OCI-LY7 (cell line): ENCODE data around the gene ADAMTS17. TPM values are rescaled to one million over a fixed set of nuclear protein-coding genes. Genes with fewer than 3 reads are reported as not detected.

Experiments
- BruUV-seq: library from RNA; stranded (reverse); fragments of 400-500 nt; replicated peaks from 2 replicates; lab custom pipeline; 2021; lab: Mats Ljungman, UMichigan
- CTCF ChIA-PET: fragments of 300-600 bp; sonication (Branson Sonifier 250); formaldehyde crosslinking; loops from one replicate; lab custom pipeline; 2022; ENCODE audit warnings: antibody characterized with exemption; ENCODE audit not compliant: unreplicated experiment; lab: Charles Lee
- POLR2A ChIA-PET: fragments of 300-600 bp; sonication (Branson Sonifier 250); formaldehyde crosslinking; loops from one replicate; lab custom pipeline; 2022; ENCODE audit warnings: antibody characterized with exemption; lab: Charles Lee
- DNase-seq: peaks from one replicate; pipeline ENCODE4 v3.0.0-alpha.2; 2015; ENCODE audit warnings: low spot score
- H2AFZ ChIP-seq: fragments of 200-600 bp; sonication (generic), shearing (Covaris generic); 2 replicates; pipeline ENCODE4 v1.6.1; 2014; ENCODE audit warnings: mild to moderate bottlenecking, antibody characterized with exemption, low read length, moderate library complexity
- H3K27ac ChIP-seq: fragments of 200-600 bp; sonication (generic); 2 replicates; pipeline ENCODE4 v1.5.1; 2014; ENCODE audit warnings: mixed run types, low read depth, mild to moderate bottlenecking, moderate library complexity, low read length, inconsistent platforms; ENCODE audit not compliant: poor library complexity, severe bottlenecking
- H3K36me3 ChIP-seq: fragments of 200-600 bp; sonication (generic); 2 replicates; pipeline ENCODE4 v1.6.1; 2014; ENCODE audit warnings: mild to moderate bottlenecking, antibody characterized with exemption, low read length, moderate library complexity, mixed read lengths; ENCODE audit not compliant: insufficient read depth
- H3K4me1 ChIP-seq: fragments of 200-600 bp; sonication (generic); 2 replicates; pipeline ENCODE4 v1.5.1; 2014; ENCODE audit warnings: mild to moderate bottlenecking, low read length; ENCODE audit not compliant: insufficient read depth, poor library complexity, severe bottlenecking
- H3K4me2 ChIP-seq: fragments of 200-600 bp; sonication (generic); 2 replicates; pipeline ENCODE4 v1.6.1; 2014; ENCODE audit warnings: mild to moderate bottlenecking, low read length
- H3K4me3 ChIP-seq: fragments of 200-600 bp; sonication (generic); 2 replicates; pipeline ENCODE4 v1.5.1; 2014; ENCODE audit warnings: mild to moderate bottlenecking, low read depth, low read length; ENCODE audit not compliant: poor library complexity, severe bottlenecking
- H3K79me2 ChIP-seq: fragments of 200-600 bp; sonication (generic); 2 replicates; pipeline ENCODE4 v1.6.1; 2016; ENCODE audit warnings: low read depth, mild to moderate bottlenecking, low read length, moderate library complexity, mixed read lengths; ENCODE audit not compliant: insufficient read depth
- H3K9me2 ChIP-seq: fragments of 200-600 bp; sonication (generic); 2 replicates; pipeline ENCODE4 v1.6.1; 2016; ENCODE audit warnings: mild to moderate bottlenecking, low read length, mixed read lengths; ENCODE audit not compliant: insufficient read depth
- H3K9me3 ChIP-seq: fragments of 200-600 bp; sonication (generic); 2 replicates; pipeline ENCODE4 v1.6.1; 2014; ENCODE audit warnings: mild to moderate bottlenecking, mixed run types, low read length, mixed read lengths
- H4K20me1 ChIP-seq: fragments of 200-600 bp; sonication (generic); 2 replicates; pipeline ENCODE4 v1.6.1; 2014; ENCODE audit warnings: mild to moderate bottlenecking, antibody characterized with exemption, low read length, moderate library complexity, mixed read lengths; ENCODE audit not compliant: insufficient read depth
- EZH2phosphoT487 ChIP-seq: fragments of 200-600 bp; sonication (generic); IDR thresholded peaks from 2 replicates; pipeline ENCODE4 v1.6.1; 2018; ENCODE audit warnings: low read depth, borderline replicate concordance, mild to moderate bottlenecking, mixed run types, antibody characterized with exemption, low read length, moderate library complexity, mixed read lengths
- intact Hi-C: fragments of 100-400 bp; cut with micrococcal nuclease; formaldehyde crosslinking; loops from one replicate; pipeline ENCODE4 v1.10.0; 2022; ENCODE audit not compliant: unreplicated experiment
- total RNA-seq, 2 experiments: library from RNA; depleted of rRNA in 1 of 2; stranded (reverse); fragments of >200 nt in 1 of 2; shearing (Covaris generic) in 1 of 2; gene quantifications; 2 replicates each; pipeline ENCODE4 v1.2.3, GENCODE V29; 2014 to 2022
- TF ChIP-seq, protein P1 (sequence below): fragments of 200-600 bp; sonication (generic); conservative IDR thresholded peaks from 2 replicates; pipeline ENCODE4 v1.5.1; 2014; ENCODE audit warnings: mild to moderate bottlenecking, antibody characterized with exemption, low read length, moderate library complexity, mixed read lengths

Gene ADAMTS17
- total RNA-seq, 2 experiments from 2014 or later: not detected

DNA sequence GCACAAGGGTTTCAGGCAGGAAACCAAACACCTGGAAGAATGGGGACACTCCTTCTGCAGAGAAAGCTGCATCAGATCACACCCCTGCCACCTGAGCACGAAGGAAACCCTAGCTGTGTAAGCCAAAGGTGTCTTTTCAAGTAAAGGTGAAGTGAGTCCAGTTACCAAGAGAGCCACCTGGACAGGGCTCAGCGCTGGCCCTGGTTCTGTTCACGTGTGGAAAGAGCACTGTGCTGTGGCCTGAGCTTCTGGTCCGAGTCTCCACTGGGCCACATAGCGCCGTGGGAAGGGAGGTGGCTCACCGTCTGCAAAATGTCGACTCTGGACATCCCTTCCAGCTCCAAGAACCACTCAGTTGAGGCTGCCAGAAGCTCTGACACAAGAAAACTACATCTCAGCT lies 151.1 kb downstream of the ADAMTS17 start:
- H3K36me3 ChIP-seq: no peaks in the 10 kb centered on the region
- H3K4me2 ChIP-seq: peak overlapping the region; percentile 61
- no peaks in the 10 kb centered on the region for H3K79me2 ChIP-seq
- no peaks in the 10 kb centered on the region for H4K20me1 ChIP-seq
- POLR2A ChIA-PET: interaction anchor here (1.9 kb wide), 1 partner anchor 11 kb away, joined by 4 read pairs; no protein-coding TSS in a partner anchor
- intact Hi-C loops: no loop called here
- CTCF ChIA-PET: no interaction called here
- peak overlapping the region; percentile 41; the same call in 1 of the 2 replicates for H2AFZ ChIP-seq
- H3K27ac ChIP-seq: peak overlapping the region; percentile 33
- TF ChIP-seq EZH2phosphoT487: no peak
- TF ChIP-seq, protein P1, sequence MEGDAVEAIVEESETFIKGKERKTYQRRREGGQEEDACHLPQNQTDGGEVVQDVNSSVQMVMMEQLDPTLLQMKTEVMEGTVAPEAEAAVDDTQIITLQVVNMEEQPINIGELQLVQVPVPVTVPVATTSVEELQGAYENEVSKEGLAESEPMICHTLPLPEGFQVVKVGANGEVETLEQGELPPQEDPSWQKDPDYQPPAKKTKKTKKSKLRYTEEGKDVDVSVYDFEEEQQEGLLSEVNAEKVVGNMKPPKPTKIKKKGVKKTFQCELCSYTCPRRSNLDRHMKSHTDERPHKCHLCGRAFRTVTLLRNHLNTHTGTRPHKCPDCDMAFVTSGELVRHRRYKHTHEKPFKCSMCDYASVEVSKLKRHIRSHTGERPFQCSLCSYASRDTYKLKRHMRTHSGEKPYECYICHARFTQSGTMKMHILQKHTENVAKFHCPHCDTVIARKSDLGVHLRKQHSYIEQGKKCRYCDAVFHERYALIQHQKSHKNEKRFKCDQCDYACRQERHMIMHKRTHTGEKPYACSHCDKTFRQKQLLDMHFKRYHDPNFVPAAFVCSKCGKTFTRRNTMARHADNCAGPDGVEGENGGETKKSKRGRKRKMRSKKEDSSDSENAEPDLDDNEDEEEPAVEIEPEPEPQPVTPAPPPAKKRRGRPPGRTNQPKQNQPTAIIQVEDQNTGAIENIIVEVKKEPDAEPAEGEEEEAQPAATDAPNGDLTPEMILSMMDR: no peak
- H3K9me2 ChIP-seq: no peaks in the 10 kb centered on the region
- peaks cover 25% of the 10 kb centered on the region for H3K4me1 ChIP-seq
- peak overlapping the region; percentile 15 for H3K4me3 ChIP-seq
- DNase-seq: no peak
- BruUV-seq: no TSS peak
- no peaks in the 10 kb centered on the region for H3K9me3 ChIP-seq

DNA sequence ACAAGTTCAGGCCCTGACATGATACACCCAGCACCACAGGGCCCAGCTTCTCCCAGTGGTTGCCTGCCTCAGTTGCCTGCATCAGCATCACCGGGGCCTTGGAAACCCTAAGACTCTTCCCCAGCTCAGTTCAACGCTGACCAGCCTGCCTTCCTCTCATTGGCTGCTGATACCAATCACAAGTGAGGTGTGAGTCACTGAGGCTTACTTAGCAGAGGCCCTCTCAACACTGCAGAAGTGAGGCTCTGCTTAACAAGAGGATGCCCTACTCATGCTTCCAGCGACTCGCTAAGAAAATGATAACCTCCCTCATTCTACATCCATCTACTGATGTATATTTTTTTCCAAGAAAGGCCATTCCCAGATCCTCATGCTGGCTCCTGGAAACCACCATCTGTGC lies 151.9 kb downstream of the ADAMTS17 start:
- CTCF ChIA-PET: no interaction called here
- Histone ChIP-seq H3K9me3 (no peaks in the 10 kb centered on the region), H3K4me1 (peaks cover 25% of the 10 kb centered on the region), H3K4me2 (no peak overlapping the region), H3K36me3 (no peaks in the 10 kb centered on the region), H3K79me2 (no peaks in the 10 kb centered on the region), H3K27ac (no peak overlapping the region), H3K9me2 (no peaks in the 10 kb centered on the region), H3K4me3 (no peak overlapping the region), H4K20me1 (no peaks in the 10 kb centered on the region), H2AFZ (no peak overlapping the region)
- POLR2A ChIA-PET: no interaction called here
- intact Hi-C loops: no loop called here
- TF ChIP-seq, protein P1: no peak
- TF ChIP-seq EZH2phosphoT487: no peak
- BruUV-seq: no TSS peak
- no peak for DNase-seq

DNA sequence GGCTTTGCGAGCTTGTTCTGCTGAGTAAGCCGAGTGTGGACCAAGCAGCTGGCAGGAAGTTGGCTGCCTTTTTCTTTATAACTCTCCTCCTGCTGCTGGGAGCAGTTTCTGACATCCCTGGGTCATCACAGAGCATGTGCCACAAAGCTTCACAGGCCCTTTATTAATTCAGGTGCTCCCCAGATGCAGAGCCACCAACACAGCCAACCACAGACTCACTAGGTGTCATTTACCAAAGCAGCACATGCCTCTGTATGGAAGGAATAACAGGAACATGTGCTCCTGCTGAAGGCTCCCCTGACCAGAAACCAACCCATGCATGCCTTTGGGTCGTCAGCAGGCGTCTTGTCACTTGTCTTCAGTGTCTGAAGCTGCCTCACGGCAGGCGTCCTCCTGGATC lies 152.5 kb downstream of the ADAMTS17 start:
- TF ChIP-seq, protein P1: no peak
- no peak for TF ChIP-seq EZH2phosphoT487
- DNase-seq: no peak
- H3K4me3 ChIP-seq: no peak overlapping the region
- H3K27ac ChIP-seq: no peak overlapping the region
- no peaks in the 10 kb centered on the region for H3K9me3 ChIP-seq
- CTCF ChIA-PET: no interaction called here
- H3K79me2 ChIP-seq: no peaks in the 10 kb centered on the region
- H3K4me1 ChIP-seq: peaks cover 25% of the 10 kb centered on the region
- intact Hi-C loops: no loop called here
- POLR2A ChIA-PET: no interaction called here
- H3K36me3 ChIP-seq: no peaks in the 10 kb centered on the region
- no TSS peak for BruUV-seq
- no peaks in the 10 kb centered on the region for H3K9me2 ChIP-seq
- no peaks in the 10 kb centered on the region for H4K20me1 ChIP-seq
- no peak overlapping the region for H2AFZ ChIP-seq
- H3K4me2 ChIP-seq: no peak overlapping the region
